HG03565 (cell line): Measurements from ENCODE around the gene DYNLT4.
"Not testable (repeated sequence)": the region's sequence is repeated elsewhere in the genome, so short reads cannot be mapped to it uniquely, and the experiment has no call there.

Experiments used
- ATAC-seq: cut with Tn5 transposase; IDR thresholded peaks from one replicate; pipeline ENCODE4 v1.9.1; 2021; ENCODE audit warnings: mild to moderate bottlenecking, moderate library complexity; ENCODE audit not compliant: unreplicated experiment

Gene DYNLT4, protein sequence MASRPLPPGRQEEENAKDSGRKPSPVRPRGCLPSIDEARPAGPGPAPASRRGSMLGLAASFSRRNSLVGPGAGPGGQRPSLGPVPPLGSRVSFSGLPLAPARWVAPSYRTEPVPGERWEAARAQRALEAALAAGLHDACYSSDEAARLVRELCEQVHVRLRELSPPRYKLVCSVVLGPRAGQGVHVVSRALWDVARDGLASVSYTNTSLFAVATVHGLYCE

DNA sequence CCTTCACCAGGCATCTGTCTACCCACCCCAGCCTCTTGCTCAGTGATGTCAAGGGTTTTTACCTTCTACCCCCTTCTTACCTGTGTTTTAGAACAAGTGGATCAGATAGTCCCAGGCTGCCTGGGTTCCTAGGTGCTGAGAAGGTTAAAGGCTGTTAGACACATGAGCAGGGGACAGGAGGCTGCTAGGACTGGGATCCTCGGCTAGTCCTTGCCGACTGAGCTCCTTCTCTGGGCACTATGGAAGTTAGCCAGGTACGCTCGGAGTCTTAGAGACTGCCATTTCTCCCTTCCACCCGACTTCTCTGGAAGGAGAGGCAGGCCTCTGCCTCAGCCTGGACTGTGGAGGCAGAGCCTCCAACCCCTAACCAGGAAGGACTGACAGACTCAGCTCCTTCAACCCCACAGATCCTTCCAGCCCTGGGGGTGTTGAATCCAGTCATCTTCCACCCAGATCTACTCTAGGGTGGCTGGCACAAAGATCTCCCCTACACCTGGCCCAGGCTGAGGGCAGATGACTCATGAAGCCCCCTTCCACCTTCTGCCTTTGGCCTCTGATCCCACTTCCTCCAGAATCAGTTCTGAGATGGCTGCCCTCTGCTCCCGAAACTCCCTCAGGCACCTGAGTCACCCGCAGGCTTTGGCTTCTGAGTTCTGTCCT, at the start of gene DYNLT4:
TSS of gene DYNLT4 (minus strand) at position 648 of the 660 bp plus-strand sequence. CDS start 683 bp downstream, outside the sequence.
- no peak for ATAC-seq

DNA sequence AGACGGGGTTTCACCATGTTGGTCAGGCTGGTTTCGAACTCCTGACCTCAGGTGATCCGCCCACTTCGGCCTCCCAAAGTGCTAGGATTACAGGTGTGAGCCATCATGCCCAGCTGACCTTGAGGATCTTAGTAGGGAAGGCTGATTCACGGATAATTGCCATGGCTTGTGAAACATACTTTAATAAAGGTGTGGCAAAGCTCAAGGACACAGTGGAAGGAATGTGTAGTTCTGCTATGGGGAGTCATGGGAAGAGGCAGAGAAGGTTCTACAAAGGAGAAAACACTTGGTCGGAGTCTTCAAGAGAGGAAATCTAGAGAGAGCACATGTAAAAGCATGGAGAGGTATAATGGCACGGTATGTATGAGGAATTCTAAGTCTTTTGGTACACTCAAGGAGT, 48.6 kb upstream of the DYNLT4 start:
- no peak for ATAC-seq

DNA sequence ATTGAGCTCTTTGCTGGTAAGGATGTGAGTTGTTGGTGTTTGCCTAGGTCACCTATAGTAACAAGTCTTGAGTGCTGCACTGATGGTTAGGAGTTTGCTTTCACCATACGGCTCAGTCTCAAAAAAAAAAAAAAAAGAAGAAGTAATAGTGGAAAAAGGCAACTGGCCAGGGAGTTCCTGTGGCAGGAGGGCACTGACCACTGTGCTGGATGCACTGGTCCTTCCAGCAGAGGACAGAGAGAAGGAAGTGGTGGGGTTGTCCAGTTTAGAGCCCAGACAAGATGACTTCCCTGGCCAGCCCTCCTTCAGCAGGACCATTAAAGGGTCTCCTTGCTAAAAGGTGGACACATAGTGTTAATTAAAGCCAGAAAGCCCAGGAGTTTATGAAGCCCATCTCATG, 47.8 kb upstream of the DYNLT4 start:
- ATAC-seq = no peak

- no peak for ATAC-seq
Observed at GRCh38 chr1:44853201-44853600, 46.0 kb upstream of the DYNLT4 start.

- no peak for ATAC-seq
Observed at GRCh38 chr1:44851308-44851707, 44.2 kb upstream of the DYNLT4 start.

GRCh38 chr1:44849575-44850132, 42.5 kb upstream of the DYNLT4 start:
- no peak for ATAC-seq

DNA sequence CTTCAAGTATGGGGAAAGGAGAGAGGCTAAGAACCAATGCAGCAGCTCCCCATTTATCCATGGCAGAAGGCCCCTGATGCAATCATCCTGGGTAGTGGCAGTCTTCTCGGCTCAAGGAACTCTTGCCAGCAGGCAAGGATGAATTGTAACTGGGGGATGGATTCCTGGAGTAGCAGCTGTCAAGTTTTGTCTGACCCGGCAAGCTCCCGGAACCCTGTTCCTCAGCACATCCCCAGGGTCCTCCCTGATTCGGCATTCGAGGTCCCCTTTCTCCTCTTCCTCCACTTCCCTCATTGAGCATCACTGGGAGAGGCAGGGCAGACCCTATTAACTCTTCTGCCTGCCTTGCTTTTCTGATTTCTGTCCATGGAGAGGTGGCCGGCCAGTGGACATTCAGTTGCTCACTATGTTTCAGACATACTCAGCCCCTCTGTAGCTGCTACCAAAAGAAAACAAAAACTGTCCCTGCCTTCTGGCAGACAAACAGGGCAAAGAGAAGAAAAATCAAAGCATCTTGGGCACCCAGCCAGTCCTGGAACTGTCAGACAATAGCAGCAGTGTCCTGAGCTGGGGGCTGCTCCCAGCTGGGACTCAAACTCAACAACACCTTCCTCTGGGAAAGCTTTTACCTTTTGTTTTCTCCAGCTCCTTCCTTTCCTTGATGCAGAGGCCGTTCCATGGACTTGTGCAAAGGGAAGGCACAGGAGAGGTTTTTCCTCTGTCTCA, 41.5 kb upstream of the DYNLT4 start:
- ATAC-seq = no peak

- ATAC-seq = no peak
Observed at GRCh38 chr1:44847845-44848244, 40.7 kb upstream of the DYNLT4 start.

GRCh38 chr1:44846985-44847384, 39.8 kb upstream of the DYNLT4 start:
- no peak for ATAC-seq

DNA sequence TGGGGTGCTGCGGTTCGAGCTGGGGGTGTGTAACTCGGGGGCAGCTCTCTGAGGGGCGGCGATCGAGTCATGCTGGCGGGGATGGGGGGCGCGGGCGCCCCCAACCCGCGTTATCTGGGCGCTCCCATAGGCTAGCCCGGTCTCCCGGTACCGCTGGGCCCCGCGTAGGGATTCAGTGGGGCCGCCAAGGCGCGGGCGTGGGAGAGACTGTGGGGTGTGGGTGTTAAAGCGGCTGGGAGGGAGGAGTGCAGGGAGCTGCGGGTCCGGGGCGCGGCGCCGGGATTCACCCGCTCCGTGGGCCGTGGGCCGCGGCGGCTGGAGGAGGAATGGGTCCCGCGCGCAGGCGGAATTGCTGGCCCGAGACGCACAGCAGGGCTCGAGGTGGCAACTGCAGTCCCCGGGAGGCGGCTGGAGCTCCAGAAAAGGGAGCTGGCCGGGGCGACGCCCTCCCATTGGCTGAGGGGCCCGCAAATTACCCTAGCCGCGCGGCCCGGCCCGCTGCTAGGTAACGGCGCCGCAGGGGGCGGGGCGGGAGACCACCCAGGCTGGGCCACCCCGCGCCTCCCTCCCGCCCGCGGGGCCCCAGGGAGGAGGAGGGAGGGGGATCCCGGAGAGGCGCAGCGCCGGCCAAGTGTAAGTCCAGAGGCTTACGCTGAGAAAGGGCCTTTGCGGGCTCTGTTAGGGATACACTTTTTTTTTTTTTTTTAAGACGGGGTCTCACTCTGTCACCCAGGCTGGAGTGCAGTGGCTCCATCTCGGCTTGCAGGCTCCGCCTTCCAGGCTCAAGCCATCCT, 35.9 kb upstream of the DYNLT4 start, which contains the start of gene PTCH2:
TSS of gene PTCH2 (minus strand) at position 392 of the 794 bp plus-strand sequence. CDS start at position 71, 321 bp downstream.
- no peak for ATAC-seq

GRCh38 chr1:44842486-44842861, 35.3 kb upstream of the DYNLT4 start:
- no peak for ATAC-seq

DNA sequence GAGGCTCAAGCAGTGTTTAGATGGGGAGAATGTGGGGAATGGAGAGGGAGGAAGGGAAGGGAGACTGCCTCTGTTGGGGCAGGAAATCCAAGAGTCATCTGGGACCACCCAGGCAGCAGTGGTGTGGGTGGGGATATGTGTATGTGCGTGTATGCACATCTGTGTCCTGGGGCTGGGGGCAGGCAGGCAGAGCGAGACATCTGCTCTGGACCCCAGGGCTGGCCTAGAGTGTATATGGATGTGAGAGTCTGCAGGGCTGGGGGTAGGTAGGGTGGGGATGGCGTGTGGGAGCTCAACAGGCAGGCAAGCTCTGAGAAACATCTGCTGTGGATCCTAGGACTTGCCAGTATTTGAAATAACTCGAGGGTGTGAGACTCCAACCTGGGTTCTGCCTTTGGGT, 32.4 kb upstream of the DYNLT4 start:
- no peak for ATAC-seq

DNA sequence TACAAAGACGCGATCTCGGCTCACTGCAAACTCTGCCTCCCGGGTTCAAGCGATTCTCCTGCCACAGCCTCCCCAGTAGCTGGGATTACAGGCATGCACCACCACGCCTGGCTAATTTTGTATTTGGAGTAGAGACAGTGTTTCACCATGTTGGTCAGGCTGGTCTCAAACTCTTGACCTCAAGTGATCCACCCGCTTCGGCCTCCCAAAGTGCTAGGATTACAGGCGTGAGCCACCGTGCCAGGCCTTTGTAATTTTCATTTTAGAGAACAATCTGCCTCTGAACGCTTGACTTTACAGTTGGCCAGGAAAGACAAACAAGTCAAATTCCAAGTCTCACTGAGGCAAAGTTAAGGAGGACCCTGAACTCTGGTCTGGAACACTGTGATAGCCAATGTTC, 31.1 kb upstream of the DYNLT4 start:
- not testable (repeated sequence) for ATAC-seq

GRCh38 chr1:44835738-44836675, 28.9 kb upstream of the DYNLT4 start:
- ATAC-seq = peak; percentile 56

GRCh38 chr1:44834328-44834727, 27.2 kb upstream of the DYNLT4 start:
- no peak for ATAC-seq

GRCh38 chr1:44832056-44832705, 25.0 kb upstream of the DYNLT4 start:
- ATAC-seq = no peak

GRCh38 chr1:44831516-44831915, 24.4 kb upstream of the DYNLT4 start:
- no peak for ATAC-seq

GRCh38 chr1:44830900-44831304, 23.8 kb upstream of the DYNLT4 start:
- ATAC-seq = no peak
